Occipital lobe (tissue), 2 donors: ENCODE results near the gene DHRSX. TPM values are rescaled to one million over a fixed set of nuclear protein-coding genes. Genes with fewer than 3 reads are reported as not detected.
"Not testable (repeated sequence)": the region's sequence is repeated elsewhere in the genome, so short reads cannot be mapped to it uniquely, and the experiment has no call there.

ENCODE experiments used
- DNase-seq: peaks from one replicate; lab custom pipeline; 2025; lab: John Stamatoyannopoulos, UW
- total RNA-seq: library from RNA; depleted of rRNA; stranded (reverse); fragments of >200 nt; gene quantifications from one replicate; pipeline ENCODE4 v1.2.3, GENCODE V29; 2014

The DHRSX gene
- total RNA-seq, 1 donor from 2014 or later = 18.7 TPM

- not testable (repeated sequence) for DNase-seq
These were observed 18.9 kb upstream of the DHRSX start for GRCh38 chrX:2519638-2520037.

- DNase-seq = no peak
These were observed 16.3 kb upstream of the DHRSX start for GRCh38 chrX:2517055-2517454.

GRCh38 chrX:2516623-2517022, 15.8 kb upstream of the DHRSX start:
- DNase-seq = no peak

- no peak for DNase-seq
These were observed 13.4 kb upstream of the DHRSX start for GRCh38 chrX:2514131-2514530.

GRCh38 chrX:2513121-2513664, 12.4 kb upstream of the DHRSX start:
- DNase-seq = no peak

GRCh38 chrX:2512501-2512900, 11.7 kb upstream of the DHRSX start:
- no peak for DNase-seq

- no peak for DNase-seq
These were observed 10.6 kb upstream of the DHRSX start for GRCh38 chrX:2511326-2511725.

GRCh38 chrX:2508648-2509335, 8.0 kb upstream of the DHRSX start:
- no peak for DNase-seq

- DNase-seq = no peak
These were observed 7.3 kb upstream of the DHRSX start for GRCh38 chrX:2507904-2508627.

GRCh38 chrX:2507196-2507595, 6.4 kb upstream of the DHRSX start:
- no peak for DNase-seq

- DNase-seq = not testable (repeated sequence)
These were observed 4.6 kb upstream of the DHRSX start for GRCh38 chrX:2505341-2505740.

GRCh38 chrX:2504706-2505332, 4.0 kb upstream of the DHRSX start:
- DNase-seq = no peak

GRCh38 chrX:2503591-2504500, 3.1 kb upstream of the DHRSX start:
- DNase-seq = no peak

GRCh38 chrX:2502668-2503519, 2.1 kb upstream of the DHRSX start:
- DNase-seq = no peak

- no peak for DNase-seq
These were observed 1.4 kb upstream of the DHRSX start for GRCh38 chrX:2502120-2502667.

- no peak for DNase-seq
These were observed 855 bp upstream of the DHRSX start for GRCh38 chrX:2501559-2502102.

GRCh38 chrX:2500091-2500802, 529 bp downstream of the DHRSX start:
- DNase-seq = no peak

- DNase-seq = no peak
These were observed 1.3 kb downstream of the DHRSX start for GRCh38 chrX:2499507-2499906.

GRCh38 chrX:2498781-2499302, 1.9 kb downstream of the DHRSX start:
- no peak for DNase-seq
